GM21360 (cell line): Measurements from ENCODE around the gene ZBTB17.
A peak's percentile ranks its signal among the peaks of the same experiment; 100 is the strongest.
"Not testable (repeated sequence)": the region's sequence is repeated elsewhere in the genome, so short reads cannot be mapped to it uniquely, and the experiment has no call there.

Source experiments
- ATAC-seq: cut with Tn5 transposase; IDR thresholded peaks from one replicate; pipeline ENCODE4 v1.9.1; 2021; ENCODE audit warnings: mild to moderate bottlenecking, moderate library complexity; ENCODE audit not compliant: unreplicated experiment

ZBTB17 gene

DNA sequence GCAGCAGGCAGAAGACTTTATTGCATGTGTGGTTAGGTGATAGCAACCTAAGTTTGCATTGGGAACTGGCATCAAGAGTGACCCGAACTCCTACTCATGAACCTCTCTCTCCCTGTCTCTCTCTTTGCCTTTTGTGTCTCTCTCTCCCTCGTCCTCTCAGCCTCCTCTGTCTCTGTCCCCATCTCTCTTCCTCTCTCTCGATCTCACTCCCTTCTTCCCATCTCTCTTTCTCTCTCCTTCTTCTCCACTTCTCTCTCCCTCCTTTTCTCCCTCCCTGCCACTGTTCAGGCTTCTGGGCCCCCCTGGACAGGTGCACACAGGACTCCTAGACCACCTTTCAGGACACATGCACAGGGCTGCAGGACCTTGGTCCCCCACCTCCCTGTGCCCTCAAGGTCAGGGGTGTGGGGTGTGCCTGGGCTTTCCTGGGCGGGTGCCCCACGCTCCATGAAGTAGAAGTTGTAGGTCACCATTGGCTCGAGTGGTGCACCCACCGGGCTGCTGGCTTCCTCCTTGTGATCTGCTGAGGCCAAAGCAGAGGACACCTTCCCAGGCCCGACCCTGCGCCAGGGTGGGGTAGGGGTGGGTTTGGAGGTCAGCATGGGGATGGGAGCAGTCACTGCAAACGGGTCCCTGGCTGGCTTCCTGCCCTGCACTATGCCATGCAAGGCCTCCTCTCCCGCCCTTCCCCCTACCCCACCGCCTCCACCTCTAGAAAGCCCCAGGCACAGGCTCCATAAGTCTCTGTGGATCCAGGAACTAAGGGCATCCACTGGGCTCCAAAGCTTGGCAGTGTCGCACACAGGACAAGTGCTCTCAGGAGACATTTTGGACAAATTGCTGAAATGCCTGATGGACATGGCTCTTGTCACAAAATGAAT is 13.2 kb upstream of the ZBTB17 start:
- ATAC-seq, result no peak

DNA sequence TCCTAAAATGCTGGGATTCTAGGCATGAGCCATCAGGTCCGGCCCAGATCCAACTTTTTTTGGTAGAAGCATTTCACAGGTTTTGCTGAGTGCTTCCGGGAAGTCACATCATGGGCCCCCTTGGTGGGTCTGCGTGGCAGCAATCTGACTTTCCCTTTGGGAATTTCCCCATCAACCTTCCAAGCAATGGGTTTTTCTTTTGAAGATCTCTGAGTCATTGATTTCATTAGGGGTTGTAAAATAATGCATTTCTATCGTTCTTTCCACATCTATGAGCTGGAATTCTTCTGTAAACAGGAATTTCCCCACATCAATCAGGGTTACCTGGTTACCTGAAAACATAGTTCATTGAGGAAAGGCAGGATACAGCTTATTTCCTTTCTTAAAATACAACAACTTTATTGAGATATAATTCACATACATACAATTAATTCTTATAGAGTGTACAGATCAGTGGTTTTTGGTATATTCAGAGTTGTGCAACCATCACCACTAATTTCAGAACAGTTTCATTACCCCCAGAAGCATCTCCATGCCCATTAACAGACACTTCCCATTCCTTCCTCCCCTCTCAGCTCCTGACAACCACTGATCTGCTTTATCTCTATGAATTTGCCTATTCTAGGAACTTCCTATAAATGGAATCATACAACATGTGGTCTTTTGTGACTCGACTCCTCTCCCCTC is 9.9 kb upstream of the ZBTB17 start:
- ATAC-seq, result no peak

DNA sequence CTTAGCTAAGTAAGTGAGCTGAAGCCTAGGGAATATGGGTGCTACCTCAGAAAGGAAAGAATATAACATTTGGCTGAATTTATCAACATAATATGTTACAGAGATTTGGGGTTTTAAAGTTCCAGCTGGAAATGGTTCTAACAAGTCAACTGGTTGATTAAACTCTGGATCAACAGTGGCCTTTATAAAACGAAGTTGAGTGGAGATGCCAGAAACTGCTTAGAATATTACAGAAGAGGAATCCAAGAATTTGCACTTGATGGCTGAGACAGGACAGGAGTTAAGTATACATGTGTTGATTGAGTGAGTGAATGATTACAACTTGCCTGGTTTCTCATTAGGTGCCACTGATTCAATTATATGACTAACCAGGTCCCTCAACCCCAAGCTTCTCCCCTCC is 7.4 kb upstream of the ZBTB17 start:
- ATAC-seq, result no peak

DNA sequence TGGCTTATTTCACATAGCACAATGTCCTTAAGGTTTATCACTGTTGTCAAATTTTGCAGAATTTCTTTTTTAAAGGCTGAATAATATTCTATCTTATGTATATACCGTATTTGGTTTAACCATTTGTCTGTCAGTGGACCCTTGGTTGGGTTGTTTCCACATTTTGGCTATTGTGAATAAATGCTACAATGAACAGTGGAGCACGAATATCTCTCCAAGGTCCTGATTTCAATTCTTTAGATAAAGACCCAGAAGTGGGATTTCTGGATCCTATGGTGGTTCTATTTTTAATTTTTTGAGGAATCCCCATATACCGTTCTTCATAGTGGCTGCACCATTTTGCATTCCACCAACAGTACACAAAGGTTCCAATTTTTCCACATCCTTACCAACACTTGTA is 5.8 kb upstream of the ZBTB17 start:
- no peak for ATAC-seq

DNA sequence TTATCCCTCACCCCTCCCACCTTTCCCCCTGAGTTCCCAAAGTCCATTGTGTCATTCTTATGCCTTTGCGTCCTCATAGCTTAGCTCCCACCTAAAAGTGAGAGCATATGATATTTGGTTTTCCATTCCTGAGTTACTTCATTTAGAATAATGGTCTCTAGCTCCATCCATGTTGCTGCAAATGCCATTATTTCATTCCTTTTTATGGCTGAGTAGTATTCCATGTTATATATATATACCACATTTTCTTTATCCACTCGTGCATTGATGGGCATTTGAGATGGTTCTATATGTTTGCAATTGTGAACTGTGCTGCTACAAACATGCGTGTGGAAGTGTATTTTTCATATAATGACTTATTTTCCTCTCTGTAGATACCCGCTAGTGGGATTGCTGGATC is 2.0 kb upstream of the ZBTB17 start:
- ATAC-seq, result not testable (repeated sequence)

DNA sequence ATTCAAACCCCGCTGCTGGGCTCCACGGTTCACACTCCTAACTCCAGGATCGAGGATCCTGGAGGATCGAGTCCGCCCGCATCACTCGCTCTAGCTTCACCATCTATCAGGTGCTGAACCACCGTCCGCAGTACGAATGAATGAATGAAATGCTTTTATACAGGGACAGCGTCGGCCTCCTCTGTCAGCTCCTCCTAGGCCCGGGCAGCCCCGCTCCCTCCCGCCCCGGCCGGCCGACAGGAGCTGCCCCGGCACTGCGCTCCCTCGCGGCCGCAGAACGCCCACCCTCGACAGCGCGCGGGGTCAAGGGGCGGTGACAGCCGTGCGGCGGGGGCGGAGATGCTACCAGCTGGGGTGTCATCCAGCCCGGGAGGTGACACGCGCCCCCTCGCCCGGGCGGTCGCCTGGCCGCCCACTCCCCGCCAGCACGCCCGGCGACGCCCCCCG is 520 bp downstream of the ZBTB17 start:
- peak; percentile 54 for ATAC-seq

DNA sequence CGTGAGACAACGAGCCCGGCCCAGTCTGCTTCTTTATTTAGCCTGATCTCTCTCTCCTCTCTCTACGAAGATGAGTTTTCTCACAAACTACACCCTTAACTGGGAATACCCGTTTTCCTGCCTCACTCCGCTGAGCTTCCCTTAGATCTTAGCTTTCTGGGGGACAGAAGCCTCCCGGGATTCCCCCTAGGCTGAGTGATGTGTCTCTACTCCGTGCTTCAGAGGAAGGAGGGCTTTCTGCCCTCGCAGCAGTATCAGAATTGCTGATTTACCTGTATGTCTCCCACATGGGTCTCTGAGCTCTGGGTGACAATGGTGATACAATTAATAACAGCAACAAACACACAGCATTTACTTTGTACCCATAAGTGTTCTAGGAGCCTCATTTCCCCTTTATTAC is 1.0 kb downstream of the ZBTB17 start:
- peak; percentile 36 for ATAC-seq

DNA sequence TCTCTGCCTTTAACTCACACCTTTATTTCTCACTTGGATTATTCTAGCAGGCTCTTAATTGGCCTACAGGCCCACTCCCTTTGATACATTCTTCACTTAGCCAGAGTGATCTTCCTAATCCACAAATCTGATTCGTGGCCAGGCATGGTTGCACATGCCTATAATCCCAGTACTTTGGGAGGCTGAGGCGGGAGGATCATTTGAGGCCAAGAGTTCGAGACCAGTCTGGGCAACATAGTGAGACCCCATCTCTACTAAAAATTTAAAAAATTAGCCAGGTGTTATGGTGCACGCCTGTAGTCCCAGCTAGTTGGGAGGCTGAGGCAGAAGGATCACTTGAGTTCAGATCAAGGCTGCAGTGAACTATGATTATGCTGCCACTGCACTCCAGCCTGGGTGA is 2.1 kb downstream of the ZBTB17 start:
- ATAC-seq, result no peak

DNA sequence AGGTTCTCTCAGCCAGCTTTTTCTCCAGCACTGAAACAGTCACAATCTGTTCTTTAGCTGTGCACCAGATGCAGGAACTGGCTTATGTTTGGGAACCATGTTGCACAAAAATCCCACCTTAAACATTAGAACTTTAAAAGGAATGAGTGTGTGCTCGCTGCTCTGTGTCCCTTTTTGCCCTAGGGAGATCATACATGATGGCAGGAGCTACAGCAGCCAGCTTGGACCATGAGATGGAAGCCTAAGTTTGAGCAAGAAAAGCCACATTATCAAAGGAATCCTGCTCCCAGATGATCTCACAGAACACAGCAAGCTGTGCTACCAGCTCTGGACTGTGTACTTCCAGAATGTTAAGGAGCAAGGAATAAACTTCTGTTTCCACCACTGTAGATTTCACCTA is 3.5 kb downstream of the ZBTB17 start:
- ATAC-seq, result no peak

DNA sequence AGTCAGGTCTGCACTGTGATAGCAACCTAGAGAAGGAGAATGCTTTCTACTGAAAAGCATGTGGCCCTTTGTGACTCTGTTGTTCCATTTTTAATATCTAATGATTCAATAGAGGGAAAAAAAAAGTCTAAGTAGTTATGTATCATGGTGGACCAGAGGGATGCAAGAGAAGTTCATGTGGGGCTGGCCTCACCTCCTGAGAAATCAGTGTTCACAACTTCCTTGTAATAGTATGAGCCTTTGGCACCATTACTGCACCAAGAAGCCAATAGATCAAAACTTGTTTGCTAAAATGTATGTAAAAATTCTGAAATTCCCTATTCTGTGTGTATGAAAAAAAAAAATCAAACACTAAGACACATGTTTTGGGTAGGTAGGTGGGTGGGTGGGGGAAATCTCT is 5.0 kb downstream of the ZBTB17 start:
- no peak for ATAC-seq

DNA sequence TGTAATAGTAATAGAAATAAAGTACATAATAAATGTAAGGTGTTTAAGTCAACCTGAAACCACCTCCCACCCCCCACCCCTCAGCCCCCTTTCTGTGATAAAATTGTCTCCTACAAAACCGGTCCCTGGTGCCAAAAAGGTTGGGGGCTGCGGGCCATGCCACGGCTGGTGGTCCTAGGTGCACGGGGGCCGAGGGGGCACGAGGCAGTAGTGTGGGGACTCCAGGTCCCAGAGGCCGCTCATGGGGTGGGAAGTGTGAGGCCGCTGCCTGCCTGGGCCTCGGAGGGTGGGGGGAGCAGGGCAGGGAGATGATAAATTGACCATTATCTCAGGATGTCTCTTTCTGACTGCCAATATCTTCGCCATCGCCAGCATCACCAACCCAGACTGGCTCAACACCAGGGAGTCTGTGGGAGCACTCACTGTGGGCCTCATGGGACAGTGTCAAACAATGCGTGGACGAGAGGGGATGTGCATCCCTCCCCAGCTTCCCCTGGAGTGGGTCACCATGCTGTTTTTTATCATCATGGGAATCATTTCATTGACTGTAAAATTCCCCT is 6.5 kb downstream of the ZBTB17 start:
- no peak for ATAC-seq

DNA sequence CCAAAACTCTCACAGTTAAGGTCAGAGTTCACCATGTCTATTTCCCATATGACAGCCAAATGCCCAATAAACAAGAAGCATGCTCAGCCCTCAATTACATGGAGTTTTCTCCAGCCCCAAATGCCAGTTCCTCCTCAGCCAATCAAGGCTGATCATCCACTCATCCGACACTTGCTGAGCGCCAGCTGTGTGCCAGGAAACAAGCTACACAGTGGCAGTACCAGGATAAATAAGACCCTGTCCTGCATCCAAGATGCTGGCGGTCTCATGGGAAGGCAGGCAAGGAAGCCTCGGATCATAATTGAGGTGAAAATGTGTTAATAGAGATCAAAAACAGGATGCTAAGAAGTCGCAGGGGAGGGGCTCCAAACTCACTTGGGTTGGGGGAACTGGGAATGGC is 7.7 kb downstream of the ZBTB17 start:
- ATAC-seq, result no peak

DNA sequence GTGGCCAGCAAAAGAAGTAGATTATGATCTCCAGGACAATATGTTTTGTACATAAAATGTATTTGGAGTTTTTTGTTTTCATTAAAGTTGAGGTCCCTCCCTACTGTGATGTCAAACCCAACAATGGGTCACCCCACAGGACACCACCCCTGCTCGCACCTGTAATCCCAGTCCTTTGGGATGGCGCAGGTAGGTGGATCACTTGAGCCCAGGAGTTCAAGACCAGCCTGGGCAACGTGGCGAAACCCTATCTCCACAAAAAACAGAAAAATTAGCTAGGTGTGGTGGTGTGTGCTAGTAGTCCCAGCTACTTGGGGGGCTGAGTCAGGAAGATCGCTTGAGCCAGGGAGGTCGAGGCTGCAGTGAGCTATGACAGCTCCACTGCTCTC is 9.0 kb downstream of the ZBTB17 start:
- ATAC-seq, result no peak

DNA sequence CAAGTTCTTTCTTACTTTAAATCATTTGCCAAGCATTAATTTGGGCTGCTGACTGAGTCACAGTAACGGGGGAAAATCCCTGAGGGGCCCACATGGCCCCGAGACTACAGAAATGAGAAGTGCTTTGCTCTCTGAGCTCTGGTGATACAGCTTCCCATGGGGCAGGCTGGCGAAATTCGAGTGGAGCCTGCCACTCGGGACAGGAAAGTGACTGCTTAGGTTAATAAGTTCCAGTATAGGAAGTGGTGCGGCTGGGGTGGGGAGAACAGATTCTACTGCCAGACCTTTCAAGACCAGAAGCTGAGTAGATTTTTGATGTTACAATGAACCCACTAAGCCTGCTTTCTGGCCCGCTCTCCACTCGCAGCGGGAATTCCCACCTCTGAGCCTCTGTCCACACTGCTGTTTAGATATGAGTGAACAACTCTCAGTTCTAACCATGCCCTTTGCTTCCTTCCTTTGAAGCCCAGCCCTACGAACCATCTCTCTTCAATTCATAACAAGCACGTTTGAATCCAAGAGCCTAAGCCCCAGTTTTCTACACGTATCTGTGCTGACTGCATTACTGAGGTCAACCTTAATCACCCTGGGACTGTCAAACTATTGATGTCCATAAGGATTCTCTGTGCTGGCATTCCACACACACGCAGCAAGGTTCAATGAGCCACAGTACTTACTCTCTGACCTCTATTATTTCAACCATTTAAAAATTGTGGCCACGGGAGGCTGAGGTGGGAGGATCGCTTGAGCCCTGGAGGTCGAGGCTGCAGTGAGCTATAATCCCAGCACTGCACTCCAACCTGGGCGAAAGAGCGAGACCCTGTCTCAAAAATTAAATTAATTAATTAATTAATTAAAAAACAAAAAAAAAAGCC is 9.6 kb downstream of the ZBTB17 start:
- peak; percentile 67 for ATAC-seq

DNA sequence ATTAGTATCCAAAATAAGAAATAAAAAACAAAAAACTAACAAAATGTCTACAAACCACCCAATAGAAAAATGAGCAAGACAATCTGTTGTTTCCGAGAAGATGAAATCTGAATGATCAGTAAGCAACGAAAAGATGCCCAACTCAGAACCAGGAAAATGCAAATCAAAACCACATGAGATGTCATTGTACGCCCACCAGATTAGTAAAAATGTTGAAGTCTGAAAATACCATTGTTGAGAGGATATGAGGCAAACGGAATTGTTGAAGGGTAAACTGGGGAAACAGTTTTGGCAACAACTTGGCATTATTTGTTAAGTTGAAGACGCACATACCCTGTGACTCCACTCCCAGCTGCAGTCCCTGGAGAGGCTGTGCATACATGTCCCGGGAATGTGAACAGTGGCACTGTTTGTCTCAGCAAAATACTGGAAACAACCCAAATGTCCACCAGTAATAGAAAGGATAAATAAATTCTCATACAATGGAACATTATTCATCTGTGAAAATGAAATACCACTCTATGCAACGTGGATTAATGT is 10.6 kb downstream of the ZBTB17 start:
- no peak for ATAC-seq

DNA sequence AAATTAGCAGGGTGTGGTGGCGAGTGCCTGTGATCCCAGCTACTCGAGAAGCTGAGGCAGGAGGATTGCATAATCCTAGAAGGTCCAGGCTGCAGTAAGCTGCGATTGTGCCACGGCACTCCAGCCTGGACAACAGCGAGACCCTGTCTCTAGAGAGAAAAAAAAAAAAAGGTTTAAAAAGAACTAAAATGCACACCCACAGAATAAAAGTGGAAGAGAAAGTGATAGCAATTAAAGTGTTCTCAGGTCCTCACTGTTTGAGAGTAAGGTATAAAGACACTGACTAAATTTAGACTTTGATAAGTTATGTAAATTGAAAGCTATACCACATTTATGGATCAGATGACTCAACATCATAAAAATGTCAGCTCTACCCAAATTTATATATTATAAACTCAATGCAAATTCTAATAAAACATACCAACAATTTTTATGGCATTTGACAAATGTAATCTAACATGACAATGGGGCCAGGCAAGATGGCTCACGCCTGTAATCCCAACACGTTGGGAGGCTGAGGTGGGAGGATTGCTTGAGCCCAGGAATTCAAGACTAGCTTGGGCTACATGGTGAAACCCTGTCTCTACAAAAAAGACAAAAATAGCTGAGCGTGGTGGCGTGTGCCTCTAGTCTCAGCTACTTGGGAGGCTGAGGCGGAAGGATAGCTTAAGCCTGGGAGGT is 11.8 kb downstream of the ZBTB17 start:
- ATAC-seq, result peak; percentile 37

DNA sequence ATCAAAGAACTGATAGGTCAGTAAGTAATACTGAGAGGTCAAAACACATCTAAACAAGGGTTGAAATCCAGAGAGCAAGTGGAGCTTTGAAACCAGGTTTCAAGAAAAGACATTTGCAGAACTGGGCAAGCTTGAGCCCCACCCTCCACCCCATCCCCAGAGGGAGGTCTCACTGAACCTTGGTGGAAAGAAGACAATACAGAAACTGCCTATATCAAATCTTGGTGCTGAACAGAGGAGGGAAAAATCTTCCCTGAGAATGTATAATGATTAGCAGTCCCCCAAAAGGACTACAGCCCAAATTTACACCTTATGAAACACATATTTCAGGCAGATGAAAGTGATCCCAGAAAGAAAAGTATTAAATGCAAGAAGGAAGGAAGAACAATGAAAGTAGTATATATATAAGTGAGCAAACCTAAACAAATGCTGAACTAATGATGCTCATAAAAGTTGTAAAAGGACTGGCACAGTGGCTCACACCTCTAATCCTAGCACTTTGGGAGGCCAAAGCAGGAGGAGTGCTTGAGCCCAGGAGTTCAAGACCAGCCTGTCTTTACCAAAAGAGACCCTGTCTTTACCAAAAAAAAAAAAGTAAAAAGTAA is 12.4 kb downstream of the ZBTB17 start:
- no peak for ATAC-seq

DNA sequence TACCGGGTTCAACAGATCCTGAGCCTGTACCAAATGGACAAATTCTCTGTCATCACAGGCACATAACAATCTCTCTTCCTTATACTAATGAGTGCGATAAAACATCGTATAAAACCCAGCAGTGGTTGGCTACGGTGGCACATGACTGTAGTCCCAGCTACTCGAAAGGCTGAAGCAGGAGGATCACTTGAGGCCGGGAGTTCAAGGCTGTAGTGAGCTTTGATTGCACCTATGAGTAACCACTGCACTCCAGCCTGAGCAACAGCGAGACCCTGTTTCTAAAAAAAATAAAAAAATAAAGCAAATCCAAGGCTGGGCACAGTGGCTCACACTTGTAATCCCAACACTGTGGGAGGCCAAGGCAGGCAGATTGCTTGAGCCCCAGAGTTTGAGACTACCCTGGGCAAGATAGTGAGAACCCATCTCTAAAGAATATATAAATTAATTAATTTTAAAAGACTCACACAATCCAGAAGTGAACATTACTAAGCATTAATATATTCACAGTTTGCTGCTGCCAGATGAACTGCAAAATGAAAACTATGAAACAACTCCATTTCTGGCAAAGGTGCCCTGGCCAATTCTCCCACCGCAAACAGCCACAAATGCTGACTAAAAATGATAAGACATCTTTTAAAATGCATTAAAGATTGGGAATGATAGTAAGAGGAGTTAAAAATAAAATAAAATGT is 13.1 kb downstream of the ZBTB17 start:
- ATAC-seq, result no peak

DNA sequence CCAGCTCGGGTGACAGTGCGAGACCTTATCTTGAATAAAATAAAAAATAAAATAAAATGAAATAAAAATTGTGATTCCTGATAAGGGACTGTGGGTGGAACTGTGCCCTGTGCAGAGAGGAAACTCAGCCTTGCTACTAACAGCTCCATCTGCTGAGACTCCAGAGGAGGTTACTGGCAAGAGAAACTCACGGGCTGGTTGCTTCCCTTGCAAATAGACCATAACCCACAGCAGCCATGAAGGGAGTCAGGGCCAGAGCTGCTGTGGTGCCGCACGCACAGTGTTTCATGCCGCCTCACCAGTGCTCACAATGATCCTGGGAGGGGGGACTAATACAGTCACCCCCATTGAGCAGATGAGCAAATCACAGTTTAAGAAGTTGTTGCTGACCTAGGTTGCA is 13.7 kb downstream of the ZBTB17 start:
- ATAC-seq, result no peak
